H9 (cell line): Measurements from ENCODE around the gene MRPS27. TPM values are rescaled to one million over a fixed set of nuclear protein-coding genes. Genes with fewer than 3 reads are reported as not detected.

Experiments
- DNase-seq: peaks from one replicate; pipeline ENCODE4 v3.0.0-alpha.2; 2017
- H2AFZ ChIP-seq: one replicate; pipeline ENCODE4 v1.6.1; 2013; ENCODE audit warnings: mild to moderate bottlenecking, low read length, control low read depth, moderate library complexity
- H2AK5ac ChIP-seq: 2 replicates; pipeline ENCODE4 v1.6.1; 2013; ENCODE audit warnings: low read length, control low read depth, mixed read lengths; ENCODE audit not compliant: insufficient read length
- H2BK120ac ChIP-seq: one replicate; pipeline ENCODE4 v1.6.1; 2013; ENCODE audit warnings: low read depth, mild to moderate bottlenecking, low read length, control low read depth, inconsistent platforms; ENCODE audit not compliant: poor library complexity, severe bottlenecking
- H2BK12ac ChIP-seq: 2 replicates; pipeline ENCODE4 v1.6.1; 2013; ENCODE audit warnings: low read length, control low read depth, mixed read lengths, low read depth; ENCODE audit not compliant: insufficient read length
- H2BK15ac ChIP-seq: 2 replicates; pipeline ENCODE4 v1.6.1; 2013; ENCODE audit warnings: low read depth, low read length, control low read depth
- H2BK20ac ChIP-seq: one replicate; pipeline ENCODE4 v1.6.1; 2013; ENCODE audit warnings: low read depth, mild to moderate bottlenecking, low read length, control low read depth, inconsistent platforms; ENCODE audit not compliant: poor library complexity, severe bottlenecking
- H2BK5ac ChIP-seq: 2 replicates; pipeline ENCODE4 v1.6.1; 2013; ENCODE audit warnings: low read length, control low read depth, mixed read lengths; ENCODE audit not compliant: insufficient read length
- H3K14ac ChIP-seq: 2 replicates; pipeline ENCODE4 v1.6.1; 2013; ENCODE audit warnings: low read length, control low read depth; ENCODE audit not compliant: insufficient read depth
- H3K18ac ChIP-seq: 2 replicates; pipeline ENCODE4 v1.6.1; 2013; ENCODE audit warnings: low read depth, mild to moderate bottlenecking, mixed read lengths, low read length, control low read depth; ENCODE audit not compliant: insufficient read length
- H3K23ac ChIP-seq: 2 replicates; pipeline ENCODE4 v1.6.1; 2013; ENCODE audit warnings: low read length, control low read depth, mixed read lengths, low read depth; ENCODE audit not compliant: insufficient read length
- H3K23me2 ChIP-seq: 2 replicates; pipeline ENCODE4 v1.6.1; 2013; ENCODE audit warnings: low read depth, mild to moderate bottlenecking, mixed read lengths, low read length, control low read depth; ENCODE audit not compliant: insufficient read length, poor library complexity, severe bottlenecking
- H3K27ac ChIP-seq: 2 replicates; pipeline ENCODE4 v1.5.1; 2013; ENCODE audit warnings: low read length, control low read depth, mixed read lengths, low read depth; ENCODE audit not compliant: insufficient read length
- H3K27me3 ChIP-seq: 2 replicates; pipeline ENCODE4 v1.6.1; 2013; ENCODE audit warnings: low read length, control low read depth, inconsistent platforms; ENCODE audit not compliant: insufficient read depth
- H3K4ac ChIP-seq: 2 replicates; pipeline ENCODE4 v1.6.1; 2013; ENCODE audit warnings: low read depth, mild to moderate bottlenecking, control low read depth, inconsistent platforms, low read length, moderate library complexity
- H3K4me1 ChIP-seq: 2 replicates; pipeline ENCODE4 v1.6.1; 2013; ENCODE audit warnings: low read length, control low read depth, inconsistent platforms; ENCODE audit not compliant: insufficient read depth
- H3K4me2 ChIP-seq: 2 replicates; pipeline ENCODE4 v1.6.1; 2013; ENCODE audit warnings: low read length, control low read depth, mixed read lengths; ENCODE audit not compliant: insufficient read length, insufficient read depth
- H3K56ac ChIP-seq: 2 replicates; pipeline ENCODE4 v1.6.1; 2013; ENCODE audit warnings: low read depth, mild to moderate bottlenecking, mixed read lengths, low read length, control low read depth; ENCODE audit not compliant: insufficient read length
- H3K79me1 ChIP-seq: 2 replicates; pipeline ENCODE4 v1.6.1; 2013; ENCODE audit warnings: low read depth, mild to moderate bottlenecking, moderate library complexity, low read length, control low read depth, inconsistent platforms; ENCODE audit not compliant: insufficient read depth, poor library complexity, severe bottlenecking
- H3K79me2 ChIP-seq: 2 replicates; pipeline ENCODE4 v1.6.1; 2013; ENCODE audit warnings: low read length, control low read depth, inconsistent platforms; ENCODE audit not compliant: insufficient read depth
- H3K9ac ChIP-seq: 2 replicates; pipeline ENCODE4 v1.6.1; 2013; ENCODE audit warnings: low read length, control low read depth, mixed read lengths; ENCODE audit not compliant: insufficient read length; ENCODE audit errors: extremely low read depth
- H3K9me3 ChIP-seq: one replicate; pipeline ENCODE4 v1.6.1; 2013; ENCODE audit warnings: low read depth, low read length, inconsistent platforms; ENCODE audit not compliant: control insufficient read depth
- H3T11ph ChIP-seq: one replicate; pipeline ENCODE4 v1.6.1; 2013; ENCODE audit warnings: mild to moderate bottlenecking, low read length, control low read depth, inconsistent platforms
- H4K20me1 ChIP-seq: one replicate; pipeline ENCODE4 v1.6.1; 2013; ENCODE audit not compliant: control insufficient read depth, insufficient read length, insufficient read depth
- H4K5ac ChIP-seq: 2 replicates; pipeline ENCODE4 v1.6.1; 2013; ENCODE audit warnings: low read depth, mild to moderate bottlenecking, mixed read lengths, low read length, control low read depth; ENCODE audit not compliant: insufficient read length
- H4K8ac ChIP-seq: replicated peaks from 2 replicates; pipeline ENCODE4 v1.6.1; 2013; ENCODE audit warnings: low read length, control low read depth, mixed read lengths, low read depth; ENCODE audit not compliant: insufficient read length
- H4K91ac ChIP-seq: 2 replicates; pipeline ENCODE4 v1.6.1; 2013; ENCODE audit warnings: low read depth, mild to moderate bottlenecking, moderate library complexity, mixed read lengths, low read length, control low read depth; ENCODE audit not compliant: insufficient read length
- H3K27ac Mint-ChIP-seq, 3 experiments: 2 replicates in 2 of 3; 3 replicates in 1 of 3; pipeline ENCODE4 v1.8.0; 2020 to 2021; ENCODE audit warnings: mixed read lengths in 3 of 3, mild to moderate bottlenecking in 1 of 3, moderate library complexity in 1 of 3
- H3K27me3 Mint-ChIP-seq: 2 replicates; pipeline ENCODE4 v1.8.0; 2021; ENCODE audit warnings: low read depth, mild to moderate bottlenecking, moderate library complexity, mixed read lengths
- H3K36me3 Mint-ChIP-seq, 3 experiments: 2 replicates in 2 of 3; 3 replicates in 1 of 3; pipeline ENCODE4 v1.8.0; 2020 to 2021; ENCODE audit warnings: low read depth in 3 of 3, mixed read lengths in 3 of 3; ENCODE audit not compliant: insufficient read depth in 1 of 3
- H3K4me1 Mint-ChIP-seq, 2 experiments: 2 replicates each; pipeline ENCODE4 v1.8.0; 2020; ENCODE audit warnings: mixed read lengths in 2 of 2
- H3K4me3 Mint-ChIP-seq, 2 experiments: 2 replicates in 1 of 2; 3 replicates in 1 of 2; pipeline ENCODE4 v1.8.0; 2020 to 2021; ENCODE audit warnings: mild to moderate bottlenecking in 2 of 2, mixed read lengths in 2 of 2, moderate library complexity in 1 of 2
- H3K9me3 Mint-ChIP-seq, 2 experiments: 2 replicates in 1 of 2; 3 replicates in 1 of 2; pipeline ENCODE4 v1.8.0; 2020; ENCODE audit warnings: mild to moderate bottlenecking in 2 of 2, mixed read lengths in 2 of 2, moderate library complexity in 1 of 2
- WGBS: extraction: QIAGEN DNeasy Blood & Tissue Kit; methylation state at CpG from one replicate; pipeline ENCODE4 v1.1.7; 2013; ENCODE audit warnings: missing lambda C conversion rate, low lambda C conversion rate, mixed read lengths; ENCODE audit not compliant: insufficient read length; ENCODE audit errors: extremely low coverage; 5-methylcytosine and 5-hydroxymethylcytosine counted together
- total RNA-seq: library from RNA; stranded (reverse); gene quantifications from 2 replicates; pipeline ENCODE4 v1.2.1, GENCODE V29; 2021
- TF ChIP-seq, protein P1 (sequence below): fragments of 200-600 bp; sonication (generic); conservative IDR thresholded peaks from 3 replicates; pipeline ENCODE4 v1.8.0; 2021; ENCODE audit warnings: antibody characterized with exemption, mild to moderate bottlenecking

MRPS27 gene
- total RNA-seq, 1 experiment from 2014 or later: 83.3 TPM

DNA sequence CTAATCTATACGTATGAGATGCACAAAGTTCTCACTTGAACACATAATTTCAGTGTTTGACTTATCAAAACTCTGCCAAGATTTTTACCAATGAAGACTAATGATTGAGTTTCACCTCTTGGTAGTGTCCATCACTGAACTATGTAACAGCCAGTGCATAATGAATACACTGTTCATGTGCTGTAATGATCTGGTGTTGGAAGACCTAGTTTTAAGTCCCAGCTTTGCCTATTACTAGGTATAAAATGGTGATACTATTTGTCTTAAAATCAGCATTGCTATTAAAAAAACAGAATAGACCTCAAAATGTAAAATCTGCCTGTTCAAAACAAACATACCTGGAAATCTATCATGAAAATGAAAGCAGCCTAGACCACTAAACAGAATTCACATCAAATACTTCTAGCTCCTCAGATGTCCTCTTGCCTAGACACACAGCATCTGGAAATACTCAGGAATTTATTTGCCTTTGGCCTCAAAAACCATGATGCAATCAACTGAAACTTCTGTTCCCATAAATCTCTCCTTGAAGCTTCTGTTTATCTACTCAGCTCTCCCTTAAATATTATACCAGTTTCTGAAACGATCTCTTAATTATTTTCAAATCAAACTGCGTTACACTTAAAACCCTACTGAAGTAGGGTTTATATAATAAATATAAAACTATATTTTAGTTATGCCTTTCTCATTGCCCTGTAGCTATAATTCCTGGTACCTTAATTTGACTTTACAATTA is 38.1 kb downstream of the MRPS27 start:
- no peak overlapping the region for H3K4ac ChIP-seq
- Mint-ChIP-seq H3K27ac (0 out of 7 replicates have a peak overlapping the region, but pooled peaks of 1 of the 3 experiments have one; percentile 5), H3K9me3 (peaks cover 0 to 4% of the 10 kb centered on the region in 2 experiments; a peak in 2 of 5 replicates), H3K4me3 (no peak overlapping the region), H3K27me3 (no peaks in the 10 kb centered on the region), H3K4me1 (no peaks in the 10 kb centered on the region), H3K36me3 (peaks cover 14 to 23% (median 18%) of the 10 kb centered on the region in 3 experiments)
- H3K56ac ChIP-seq: no peak overlapping the region
- H2BK15ac ChIP-seq: no peak overlapping the region
- no peak overlapping the region for H3K9ac ChIP-seq
- H3K79me2 ChIP-seq: no peaks in the 10 kb centered on the region
- H3K4me1 ChIP-seq: no peaks in the 10 kb centered on the region
- no peak overlapping the region for H4K8ac ChIP-seq
- H4K5ac ChIP-seq: no peak overlapping the region
- H3K14ac ChIP-seq: no peak overlapping the region
- H2BK12ac ChIP-seq: no peak overlapping the region
- H2AK5ac ChIP-seq: no peak overlapping the region
- H3K27ac ChIP-seq: no peak overlapping the region
- no peak overlapping the region for H3T11ph ChIP-seq
- WGBS: no CpG with 5 or more reads among the region's 3 CpGs
- H3K9me3 ChIP-seq: no peaks in the 10 kb centered on the region
- H4K91ac ChIP-seq: no peak overlapping the region
- no peaks in the 10 kb centered on the region for H3K27me3 ChIP-seq
- no peak overlapping the region for H2BK20ac ChIP-seq
- no peak overlapping the region for H3K23ac ChIP-seq
- TF ChIP-seq, protein P1, sequence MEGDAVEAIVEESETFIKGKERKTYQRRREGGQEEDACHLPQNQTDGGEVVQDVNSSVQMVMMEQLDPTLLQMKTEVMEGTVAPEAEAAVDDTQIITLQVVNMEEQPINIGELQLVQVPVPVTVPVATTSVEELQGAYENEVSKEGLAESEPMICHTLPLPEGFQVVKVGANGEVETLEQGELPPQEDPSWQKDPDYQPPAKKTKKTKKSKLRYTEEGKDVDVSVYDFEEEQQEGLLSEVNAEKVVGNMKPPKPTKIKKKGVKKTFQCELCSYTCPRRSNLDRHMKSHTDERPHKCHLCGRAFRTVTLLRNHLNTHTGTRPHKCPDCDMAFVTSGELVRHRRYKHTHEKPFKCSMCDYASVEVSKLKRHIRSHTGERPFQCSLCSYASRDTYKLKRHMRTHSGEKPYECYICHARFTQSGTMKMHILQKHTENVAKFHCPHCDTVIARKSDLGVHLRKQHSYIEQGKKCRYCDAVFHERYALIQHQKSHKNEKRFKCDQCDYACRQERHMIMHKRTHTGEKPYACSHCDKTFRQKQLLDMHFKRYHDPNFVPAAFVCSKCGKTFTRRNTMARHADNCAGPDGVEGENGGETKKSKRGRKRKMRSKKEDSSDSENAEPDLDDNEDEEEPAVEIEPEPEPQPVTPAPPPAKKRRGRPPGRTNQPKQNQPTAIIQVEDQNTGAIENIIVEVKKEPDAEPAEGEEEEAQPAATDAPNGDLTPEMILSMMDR: no peak
- no peak overlapping the region for H2AFZ ChIP-seq
- no peaks in the 10 kb centered on the region for H4K20me1 ChIP-seq
- no peak overlapping the region for H3K4me2 ChIP-seq
- DNase-seq: no peak
- H2BK120ac ChIP-seq: no peak overlapping the region
- H2BK5ac ChIP-seq: no peak overlapping the region
- H3K23me2 ChIP-seq: no peaks in the 10 kb centered on the region
- no peaks in the 10 kb centered on the region for H3K79me1 ChIP-seq
- H3K18ac ChIP-seq: no peak overlapping the region
